Neural progenitor cell (in vitro differentiated cells): ENCODE measurements around the gene TTYH1. TPM values are rescaled to one million over a fixed set of nuclear protein-coding genes. Genes with fewer than 3 reads are reported as not detected.
A peak's percentile ranks its signal among the peaks of the same experiment; 100 is the strongest.

ENCODE experiments used
- DNase-seq: peaks from one replicate; pipeline ENCODE4 v3.0.0-alpha.2; 2016; ENCODE audit warnings: low spot score
- H2AFZ ChIP-seq: fragments of 200-600 bp; sonication (generic); replicated peaks from 2 replicates; pipeline ENCODE4 v1.6.1; 2016; ENCODE audit warnings: antibody characterized with exemption
- H3F3A ChIP-seq: fragments of 200-600 bp; sonication (generic); 2 replicates; pipeline ENCODE4 v1.6.1; 2016; ENCODE audit warnings: antibody characterized with exemption, low read depth
- H3K27ac ChIP-seq: fragments of 200-600 bp; sonication (generic); 2 replicates; pipeline ENCODE4 v1.5.1; 2016; ENCODE audit warnings: mild to moderate bottlenecking
- H3K27me3 ChIP-seq: fragments of 200-600 bp; sonication (generic); 2 replicates; pipeline ENCODE4 v1.6.1; 2016; ENCODE audit warnings: mild to moderate bottlenecking, moderate library complexity
- H3K36me3 ChIP-seq: fragments of 200-600 bp; sonication (generic); 2 replicates; pipeline ENCODE4 v1.5.1; 2016
- H3K4me1 ChIP-seq: fragments of 200-600 bp; sonication (generic); 2 replicates; pipeline ENCODE4 v1.6.1; 2016; ENCODE audit warnings: mixed run types
- H3K4me2 ChIP-seq: fragments of 200-600 bp; sonication (generic); 2 replicates; pipeline ENCODE4 v1.6.1; 2016
- H3K4me3 ChIP-seq: fragments of 200-600 bp; sonication (generic); 2 replicates; pipeline ENCODE4 v1.5.1; 2016
- H3K79me2 ChIP-seq: fragments of 200-600 bp; sonication (generic); 2 replicates; pipeline ENCODE4 v1.6.1; 2016; ENCODE audit warnings: low read depth
- H3K9ac ChIP-seq: fragments of 200-600 bp; sonication (generic); 2 replicates; pipeline ENCODE4 v1.6.1; 2016
- H3K9me3 ChIP-seq: fragments of 200-600 bp; sonication (generic); 2 replicates; pipeline ENCODE4 v1.5.1; 2016; ENCODE audit warnings: low read depth
- H4K20me1 ChIP-seq: fragments of 200-600 bp; sonication (generic); 2 replicates; pipeline ENCODE4 v1.6.1; 2016; ENCODE audit warnings: low read depth
- H3K27ac Mint-ChIP-seq: 3 replicates; pipeline ENCODE4 v1.8.0; 2021; ENCODE audit warnings: mixed read lengths
- H3K27me3 Mint-ChIP-seq: 2 replicates; pipeline ENCODE4 v1.8.0; 2022; ENCODE audit warnings: low read depth, mild to moderate bottlenecking, inconsistent platforms, moderate library complexity, mixed read lengths; ENCODE audit not compliant: insufficient read depth
- H3K36me3 Mint-ChIP-seq: 3 replicates; pipeline ENCODE4 v1.8.0; 2021; ENCODE audit warnings: mixed read lengths
- H3K4me1 Mint-ChIP-seq: 3 replicates; pipeline ENCODE4 v1.8.0; 2021; ENCODE audit warnings: mixed read lengths
- H3K4me3 Mint-ChIP-seq: 3 replicates; pipeline ENCODE4 v1.8.0; 2021; ENCODE audit warnings: mild to moderate bottlenecking, moderate library complexity, mixed read lengths
- H3K9me3 Mint-ChIP-seq: 3 replicates; pipeline ENCODE4 v1.8.0; 2020; ENCODE audit warnings: mixed read lengths
- EZH2 ChIP-seq: fragments of 200-600 bp; sonication (generic); IDR thresholded peaks from 2 replicates; pipeline ENCODE4 v1.6.1; 2017; ENCODE audit warnings: antibody characterized with exemption, mild to moderate bottlenecking, moderate library complexity
- EZH2phosphoT487 ChIP-seq: fragments of 200-600 bp; sonication (generic); IDR thresholded peaks from 2 replicates; pipeline ENCODE4 v1.6.1; 2017; ENCODE audit warnings: antibody characterized with exemption
- total RNA-seq: library from RNA; depleted of rRNA; stranded (reverse); fragments of >200 nt; gene quantifications from 2 replicates; pipeline ENCODE4 v1.2.3, GENCODE V29; 2015; ENCODE audit warnings: low replicate concordance
- TF ChIP-seq, protein P1 (sequence below): fragments of 200-600 bp; sonication (generic); IDR thresholded peaks from 2 replicates; pipeline ENCODE4 v1.5.1; 2017; ENCODE audit warnings: antibody characterized with exemption, mild to moderate bottlenecking

TTYH1 gene
- total RNA-seq, 1 donor from 2014 or later: 34.2 TPM

DNA sequence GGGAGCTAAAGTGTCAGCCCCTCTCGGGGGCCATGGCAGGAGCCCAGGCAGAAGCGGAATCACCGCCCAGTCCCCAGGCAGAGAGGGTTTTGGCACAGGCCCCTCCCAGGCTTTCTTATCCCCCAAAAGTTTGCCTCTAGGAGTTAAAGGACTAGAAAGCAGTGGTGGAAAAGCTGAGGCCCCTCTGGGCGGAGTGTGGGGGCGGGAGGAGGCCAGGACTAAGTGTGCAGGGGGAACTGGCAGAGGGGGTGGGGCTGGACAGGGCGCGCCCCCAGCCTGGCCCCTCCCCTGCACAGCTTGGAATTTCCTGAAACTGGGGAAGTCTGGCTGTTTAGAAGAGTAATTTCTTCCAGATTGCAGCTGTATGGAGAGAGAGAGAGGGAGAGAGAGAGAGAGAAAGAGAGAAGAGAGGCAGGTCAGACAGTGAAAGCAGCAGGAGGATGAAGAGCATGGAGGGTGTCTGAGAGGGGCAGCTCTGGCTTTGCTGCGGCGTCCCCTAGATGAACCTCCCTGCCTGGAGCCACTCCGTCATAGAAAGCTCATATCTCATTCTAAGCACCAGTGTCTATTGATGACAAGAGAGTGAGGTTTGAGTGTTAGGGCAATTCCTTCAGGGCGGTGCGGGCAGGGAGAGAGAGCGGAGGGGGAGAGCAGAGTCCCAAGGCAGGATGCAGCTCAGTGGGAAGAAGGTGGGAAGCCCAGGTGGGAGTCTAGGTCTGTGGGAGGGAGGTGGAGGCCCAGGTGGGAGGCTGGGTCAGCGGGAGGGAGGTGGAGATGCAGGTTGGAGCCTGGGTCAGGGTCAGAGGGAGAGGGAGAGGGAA, 58.0 kb downstream of the TTYH1 start, which contains the start of gene CDC42EP5:
TSS of gene CDC42EP5 (minus strand) at position 226 of the 821 bp plus-strand sequence. CDS start 7,749 bp downstream, outside the sequence.
- TF ChIP-seq EZH2 (no peak), EZH2phosphoT487 (no peak)
- TF ChIP-seq, protein P1, sequence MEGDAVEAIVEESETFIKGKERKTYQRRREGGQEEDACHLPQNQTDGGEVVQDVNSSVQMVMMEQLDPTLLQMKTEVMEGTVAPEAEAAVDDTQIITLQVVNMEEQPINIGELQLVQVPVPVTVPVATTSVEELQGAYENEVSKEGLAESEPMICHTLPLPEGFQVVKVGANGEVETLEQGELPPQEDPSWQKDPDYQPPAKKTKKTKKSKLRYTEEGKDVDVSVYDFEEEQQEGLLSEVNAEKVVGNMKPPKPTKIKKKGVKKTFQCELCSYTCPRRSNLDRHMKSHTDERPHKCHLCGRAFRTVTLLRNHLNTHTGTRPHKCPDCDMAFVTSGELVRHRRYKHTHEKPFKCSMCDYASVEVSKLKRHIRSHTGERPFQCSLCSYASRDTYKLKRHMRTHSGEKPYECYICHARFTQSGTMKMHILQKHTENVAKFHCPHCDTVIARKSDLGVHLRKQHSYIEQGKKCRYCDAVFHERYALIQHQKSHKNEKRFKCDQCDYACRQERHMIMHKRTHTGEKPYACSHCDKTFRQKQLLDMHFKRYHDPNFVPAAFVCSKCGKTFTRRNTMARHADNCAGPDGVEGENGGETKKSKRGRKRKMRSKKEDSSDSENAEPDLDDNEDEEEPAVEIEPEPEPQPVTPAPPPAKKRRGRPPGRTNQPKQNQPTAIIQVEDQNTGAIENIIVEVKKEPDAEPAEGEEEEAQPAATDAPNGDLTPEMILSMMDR: no peak
- peak within 1 kb of the TSS; percentile 77 for H3K4me3 Mint-ChIP-seq
- peak; percentile 32 for DNase-seq
- H3K27ac Mint-ChIP-seq: peak within 1 kb of the TSS; percentile 89
- H3K36me3 ChIP-seq: no peaks in the 10 kb centered on the region
- H3K36me3 Mint-ChIP-seq: no peaks in the 10 kb centered on the region
- H2AFZ ChIP-seq: peak within 1 kb of the TSS; percentile 48
- H3K4me1 Mint-ChIP-seq: peaks cover 27% of the 10 kb centered on the region
- peaks cover 14% of the 10 kb centered on the region for H3K4me1 ChIP-seq
- peaks cover 52% of the 10 kb centered on the region for H3K27me3 ChIP-seq
- no peak within 1 kb of the TSS for H3K27ac ChIP-seq
- peaks cover 23% of the 10 kb centered on the region for H3K27me3 Mint-ChIP-seq
- no peak within 1 kb of the TSS for H3K9ac ChIP-seq
- no peaks in the 10 kb centered on the region for H3K79me2 ChIP-seq
- H3F3A ChIP-seq: no peaks in the 10 kb centered on the region
- no peaks in the 10 kb centered on the region for H4K20me1 ChIP-seq
- H3K9me3 Mint-ChIP-seq: no peaks in the 10 kb centered on the region
- peak within 1 kb of the TSS; percentile 40 for H3K4me2 ChIP-seq
- no peaks in the 10 kb centered on the region for H3K9me3 ChIP-seq
- peak within 1 kb of the TSS; percentile 3 for H3K4me3 ChIP-seq

DNA sequence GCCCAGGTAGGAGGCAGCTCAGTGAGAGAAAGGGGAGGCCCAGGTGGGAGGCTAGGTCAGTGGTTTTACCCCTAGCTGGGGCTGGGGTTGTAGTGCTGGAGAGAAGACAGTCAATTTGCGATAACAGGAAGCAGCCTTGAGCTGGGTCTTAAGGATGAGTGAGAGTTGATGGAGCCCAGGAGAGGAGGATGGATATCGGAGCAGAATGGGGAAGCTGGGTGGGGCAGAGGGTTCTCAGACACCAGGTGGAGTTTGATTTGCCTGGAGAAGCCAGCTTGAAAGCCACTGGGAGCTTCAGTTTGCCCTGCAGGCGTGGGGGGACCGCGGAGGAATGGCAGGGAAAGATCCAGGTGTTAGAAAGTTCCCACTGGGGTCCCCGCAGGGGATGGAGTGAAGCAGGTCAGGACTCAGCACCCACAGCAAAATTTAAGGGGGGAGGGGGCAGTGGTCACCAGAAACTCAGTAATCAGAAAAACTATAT, 58.7 kb downstream of the TTYH1 start:
- no peak overlapping the region for H3K4me3 ChIP-seq
- no peak overlapping the region for H3K4me2 ChIP-seq
- H3K36me3 Mint-ChIP-seq: no peaks in the 10 kb centered on the region

DNA sequence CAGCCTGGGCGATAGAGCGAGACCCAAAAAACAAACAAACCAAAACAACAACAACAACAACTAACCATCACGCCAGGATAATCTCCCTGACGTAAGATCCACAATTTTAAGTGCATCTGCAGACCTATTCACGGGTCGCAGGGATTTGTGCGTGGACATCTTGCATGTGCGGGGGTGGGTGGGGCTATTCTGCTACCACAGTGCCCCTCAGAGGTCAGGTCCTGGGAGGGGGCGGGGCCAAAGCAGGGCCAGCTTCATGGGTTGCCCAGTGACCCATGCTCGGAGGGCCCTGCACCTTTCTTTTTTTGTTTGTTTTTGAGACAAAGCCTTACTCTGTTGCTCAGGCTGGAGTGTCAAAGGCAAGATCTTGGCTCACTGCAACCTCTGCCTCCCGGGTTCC, 60.4 kb downstream of the TTYH1 start:
- Histone ChIP-seq H2AFZ (no peak overlapping the region), H3K79me2 (no peaks in the 10 kb centered on the region), H3K9ac (no peak overlapping the region), H3K36me3 (no peaks in the 10 kb centered on the region), H3K4me2 (no peak overlapping the region), H3F3A (no peaks in the 10 kb centered on the region), H3K9me3 (no peaks in the 10 kb centered on the region), H3K4me3 (no peak overlapping the region), H4K20me1 (no peaks in the 10 kb centered on the region), H3K27me3 (peaks cover 28% of the 10 kb centered on the region), H3K4me1 (peaks cover 12% of the 10 kb centered on the region), H3K27ac (no peak overlapping the region)
- TF ChIP-seq EZH2phosphoT487: no peak
- no peak for TF ChIP-seq EZH2
- TF ChIP-seq, protein P1: no peak
- no peaks in the 10 kb centered on the region for H3K36me3 Mint-ChIP-seq
- peaks cover 13% of the 10 kb centered on the region for H3K4me1 Mint-ChIP-seq
- peaks cover 13% of the 10 kb centered on the region for H3K27me3 Mint-ChIP-seq
- H3K4me3 Mint-ChIP-seq: no peak overlapping the region
- DNase-seq: no peak
- no peak overlapping the region for H3K27ac Mint-ChIP-seq
- no peaks in the 10 kb centered on the region for H3K9me3 Mint-ChIP-seq

More for the DNA sequence above, 58.7 kb downstream of the TTYH1 start:
- Histone ChIP-seq H3K9me3 (no peaks in the 10 kb centered on the region), H3K36me3 (no peaks in the 10 kb centered on the region), H3K9ac (no peak overlapping the region), H3K27ac (no peak overlapping the region), H3F3A (no peaks in the 10 kb centered on the region), H4K20me1 (no peaks in the 10 kb centered on the region), H3K4me1 (peaks cover 14% of the 10 kb centered on the region), H3K79me2 (no peaks in the 10 kb centered on the region), H2AFZ (no peak overlapping the region), H3K27me3 (peaks cover 46% of the 10 kb centered on the region)
- peaks cover 22% of the 10 kb centered on the region for H3K27me3 Mint-ChIP-seq
- H3K9me3 Mint-ChIP-seq: no peaks in the 10 kb centered on the region
- TF ChIP-seq EZH2phosphoT487: no peak
- no peak for TF ChIP-seq EZH2
- TF ChIP-seq, protein P1: no peak
- no peak overlapping the region for H3K27ac Mint-ChIP-seq
- DNase-seq: no peak
- H3K4me3 Mint-ChIP-seq: no peak overlapping the region
- peaks cover 27% of the 10 kb centered on the region for H3K4me1 Mint-ChIP-seq
